CD4-positive, alpha-beta T cell treated with Interferon gamma for 1 hour (primary cell): ENCODE results near the gene GPR35.
A peak's percentile ranks its signal among the peaks of the same experiment; 100 is the strongest.
"Not testable (repeated sequence)": the region's sequence is repeated elsewhere in the genome, so short reads cannot be mapped to it uniquely, and the experiment has no call there.

Source experiments
- DNase-seq: peaks from one replicate; pipeline ENCODE4 v3.0.0-alpha.2; 2020

GPR35 gene

DNA sequence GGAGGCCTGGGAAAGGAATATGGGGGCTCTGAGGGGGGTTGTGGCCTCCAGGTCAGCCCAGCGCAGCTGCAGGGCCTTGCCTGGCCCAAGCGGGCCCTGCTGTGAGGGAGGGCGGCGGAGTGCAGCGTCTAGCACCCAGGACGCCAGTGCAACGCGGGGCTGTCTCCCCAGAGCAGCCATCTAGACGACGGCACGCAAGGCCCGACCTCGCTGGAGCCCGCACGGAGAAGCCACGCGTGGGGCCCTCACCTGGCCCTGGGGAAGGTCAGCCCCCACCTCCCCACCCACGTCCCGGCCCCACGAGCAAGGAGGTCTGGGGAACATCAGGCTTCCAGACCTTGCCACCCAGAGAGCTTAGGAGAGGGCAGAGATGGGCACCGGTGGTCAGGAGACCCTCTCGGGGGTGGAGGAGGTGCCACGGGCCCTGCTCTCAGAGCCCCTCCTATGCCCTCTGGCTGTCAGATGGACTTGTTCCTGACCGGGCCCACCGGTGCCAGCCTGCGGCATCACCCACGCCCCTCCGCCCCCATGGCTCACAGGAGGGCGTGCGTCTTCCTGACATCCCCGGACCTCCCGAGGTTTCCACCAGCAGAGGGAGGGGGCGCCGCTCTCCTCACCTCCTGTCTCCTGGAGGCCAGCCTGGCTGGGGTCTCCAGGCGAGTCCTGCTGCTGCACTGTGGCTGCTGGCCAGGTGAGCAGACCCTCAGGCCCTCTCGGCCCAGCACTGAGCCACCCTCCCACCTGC lies 17.0 kb downstream of the GPR35 start:
- DNase-seq = no peak

DNA sequence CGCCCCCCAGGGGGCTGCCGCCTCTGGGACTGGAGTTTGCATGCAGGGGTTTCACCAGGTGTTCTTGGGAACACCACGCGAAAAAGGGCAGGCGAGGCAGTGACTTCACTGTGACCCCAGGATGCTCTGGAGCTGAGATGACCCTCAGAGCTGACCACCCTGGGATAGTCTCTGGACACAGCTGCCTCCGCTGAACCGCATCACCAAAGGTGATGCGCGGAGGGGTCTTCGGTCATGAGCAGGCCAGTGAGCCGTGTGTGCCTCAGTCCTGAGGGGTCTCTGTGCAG lies 17.5 kb downstream of the GPR35 start:
- no peak for DNase-seq

DNA sequence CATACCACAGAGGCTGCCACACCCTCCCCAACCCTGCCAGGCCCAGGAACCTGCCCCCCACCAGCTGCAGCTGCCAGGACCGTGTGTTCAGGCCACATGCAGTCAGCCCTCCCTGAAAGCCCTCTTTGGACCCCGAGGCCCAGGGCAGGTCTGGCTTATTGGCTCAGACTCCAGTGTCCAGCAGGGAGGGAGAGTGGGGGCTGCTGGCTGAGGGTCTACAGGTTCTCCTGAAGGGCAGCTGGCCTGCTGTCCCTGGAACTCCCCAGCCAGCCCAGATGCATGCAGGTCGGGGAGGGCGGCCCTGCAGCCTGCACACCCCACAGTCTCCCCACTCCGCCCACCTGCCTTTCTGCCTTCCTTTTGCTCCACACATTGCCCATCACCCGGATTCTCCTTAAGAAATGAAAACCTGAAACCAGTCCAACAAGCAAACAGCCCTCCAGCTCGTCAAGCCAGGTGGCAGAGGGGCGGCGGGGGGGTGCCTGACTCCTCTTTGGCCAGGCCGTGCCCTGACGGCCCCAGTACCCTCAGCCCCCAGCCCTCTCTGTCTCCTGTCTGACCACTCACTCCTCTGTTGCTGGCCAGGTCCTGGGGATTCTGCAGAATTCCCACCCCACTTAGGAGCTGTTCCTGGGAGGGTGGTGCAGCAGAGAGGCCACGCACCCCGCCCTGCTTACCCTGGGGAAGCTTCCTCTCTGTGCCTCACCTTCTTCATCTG lies 18.0 kb downstream of the GPR35 start:
- no peak for DNase-seq

DNA sequence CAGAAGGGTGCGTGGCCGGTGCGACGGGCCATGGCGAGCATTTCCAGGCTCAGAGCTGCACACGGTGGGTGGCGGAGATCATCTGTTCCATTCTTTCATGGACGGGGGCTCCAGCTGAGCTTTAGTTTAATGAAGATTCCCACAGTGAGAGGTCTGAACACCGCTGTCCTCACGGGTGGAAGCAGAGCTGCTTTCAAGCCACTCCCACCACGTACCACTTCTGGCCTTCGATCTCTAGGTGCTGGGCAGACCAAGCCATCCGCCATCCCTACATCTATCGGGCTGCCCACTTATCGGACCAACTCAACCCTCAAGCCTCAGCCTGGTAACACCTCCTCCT lies 18.5 kb downstream of the GPR35 start:
- DNase-seq = no peak

DNA sequence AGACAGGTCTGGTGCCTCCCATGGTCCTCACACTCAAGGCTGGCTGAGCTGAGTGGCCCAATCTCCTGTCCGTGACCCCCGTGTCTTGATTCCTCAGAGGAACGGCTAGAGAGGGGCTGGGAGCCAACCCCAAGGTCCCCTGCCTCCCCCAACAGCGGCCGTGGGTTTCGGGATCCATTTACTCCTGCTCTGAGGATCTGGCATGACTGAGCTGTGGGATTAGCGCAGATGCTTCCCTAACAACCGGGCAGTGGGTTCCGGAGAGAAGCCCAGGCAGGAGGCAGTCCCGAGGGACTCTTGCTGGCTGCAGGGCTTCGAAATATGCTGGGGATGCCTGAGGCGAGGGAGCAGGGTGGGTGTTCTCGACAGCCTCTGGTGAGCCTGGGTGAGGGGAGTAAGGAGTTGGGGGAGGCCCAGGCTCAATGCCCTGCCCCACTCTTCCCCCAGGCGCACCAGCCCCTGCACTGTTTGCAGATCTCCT lies 18.9 kb downstream of the GPR35 start:
- DNase-seq = no peak

DNA sequence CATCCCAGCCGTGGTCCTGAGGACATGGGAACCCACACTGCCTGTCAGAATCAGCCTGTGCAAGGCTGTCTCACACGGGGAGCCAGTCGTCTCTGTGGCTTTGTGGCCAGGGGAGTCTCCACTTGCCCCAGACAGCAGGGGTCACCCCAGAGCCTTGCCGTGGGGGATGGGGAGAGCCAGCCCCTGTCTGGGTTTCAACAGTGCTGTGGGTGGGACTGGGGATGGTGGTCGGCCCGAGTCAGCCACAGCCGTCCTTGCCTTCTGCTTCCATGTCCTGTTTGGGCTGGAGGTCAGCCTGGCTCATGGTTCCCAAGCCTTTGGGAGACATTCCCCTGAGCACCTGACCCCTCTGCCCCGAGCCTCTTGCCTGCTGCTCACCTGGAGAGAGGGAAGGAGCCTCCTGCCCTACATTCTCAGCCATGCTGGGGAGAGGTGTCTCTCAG lies 19.6 kb downstream of the GPR35 start:
- no peak for DNase-seq

DNA sequence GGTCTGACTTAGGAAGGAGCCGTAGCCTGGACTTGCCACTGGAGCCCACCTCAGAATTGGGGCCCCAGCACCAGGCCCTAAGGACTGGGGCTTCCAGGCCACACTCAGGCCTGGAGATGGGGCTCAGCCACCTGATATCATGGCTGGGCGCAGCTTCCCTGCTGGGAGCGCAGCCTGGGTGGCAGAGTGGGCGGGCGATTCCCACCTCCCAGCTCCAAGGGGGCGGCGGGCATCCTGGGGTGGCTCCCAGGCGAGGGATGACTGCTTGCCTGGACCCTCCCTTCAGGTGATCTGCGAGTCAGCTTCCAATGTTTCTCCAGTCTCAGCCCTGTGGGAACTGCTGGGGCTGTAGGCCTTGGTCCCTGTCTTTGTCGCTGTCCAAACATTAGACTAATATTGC lies 20.1 kb downstream of the GPR35 start:
- no peak for DNase-seq

DNA sequence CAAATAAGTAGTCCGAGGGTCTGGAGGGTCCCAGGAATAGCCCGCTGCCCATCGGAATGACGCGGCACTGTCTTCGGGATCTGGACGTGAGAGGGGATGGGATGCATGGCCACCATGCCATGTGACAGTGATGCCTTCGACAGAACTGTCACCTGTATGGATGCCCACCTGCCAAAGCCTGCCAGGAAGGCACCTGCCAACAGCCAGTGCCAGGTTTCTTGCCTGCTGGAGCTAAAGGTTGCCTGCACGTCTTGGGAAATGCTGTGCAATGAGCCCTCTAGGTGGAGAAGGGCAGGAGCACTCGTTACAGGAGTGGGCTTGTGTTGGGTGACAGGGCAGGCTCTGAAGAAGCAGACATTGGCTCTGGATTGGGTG lies 20.5 kb downstream of the GPR35 start:
- no peak for DNase-seq

DNA sequence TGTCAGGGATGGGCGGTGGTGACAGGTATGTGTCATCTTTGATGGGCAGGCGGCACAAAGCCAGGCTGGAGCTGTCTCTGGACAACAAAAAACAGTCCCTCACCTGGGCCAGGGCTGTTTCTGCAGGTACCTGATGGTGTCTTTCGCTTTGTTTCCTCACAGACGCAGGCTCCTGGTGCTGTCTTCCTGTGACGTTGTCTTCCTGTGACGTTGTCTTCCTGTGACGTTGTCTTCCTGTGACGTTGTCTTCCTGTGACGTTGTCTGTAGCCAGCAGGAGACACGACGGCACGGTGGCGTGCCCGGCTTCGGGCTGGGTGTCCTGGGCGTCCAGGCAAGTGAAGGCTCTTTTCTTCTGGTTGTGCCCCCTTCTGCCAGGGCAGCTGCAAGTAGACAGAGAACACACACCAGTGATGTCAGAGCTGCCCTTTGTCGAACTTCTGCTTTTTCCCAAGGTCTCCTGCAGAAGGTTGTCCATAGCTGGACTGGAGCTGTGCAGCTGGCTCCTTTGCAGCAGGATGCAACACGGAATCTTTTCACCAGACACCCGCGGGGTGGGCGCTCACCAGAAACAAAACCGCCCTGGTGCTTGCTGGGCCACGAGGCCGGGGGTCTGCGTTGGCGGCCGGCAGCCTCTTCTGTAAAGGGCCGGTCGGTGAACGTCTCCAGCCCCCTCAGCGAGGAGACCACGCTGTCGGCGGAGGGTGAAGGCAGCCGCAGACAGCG lies 21.1 kb downstream of the GPR35 start:
- DNase-seq = peak; percentile 67

DNA sequence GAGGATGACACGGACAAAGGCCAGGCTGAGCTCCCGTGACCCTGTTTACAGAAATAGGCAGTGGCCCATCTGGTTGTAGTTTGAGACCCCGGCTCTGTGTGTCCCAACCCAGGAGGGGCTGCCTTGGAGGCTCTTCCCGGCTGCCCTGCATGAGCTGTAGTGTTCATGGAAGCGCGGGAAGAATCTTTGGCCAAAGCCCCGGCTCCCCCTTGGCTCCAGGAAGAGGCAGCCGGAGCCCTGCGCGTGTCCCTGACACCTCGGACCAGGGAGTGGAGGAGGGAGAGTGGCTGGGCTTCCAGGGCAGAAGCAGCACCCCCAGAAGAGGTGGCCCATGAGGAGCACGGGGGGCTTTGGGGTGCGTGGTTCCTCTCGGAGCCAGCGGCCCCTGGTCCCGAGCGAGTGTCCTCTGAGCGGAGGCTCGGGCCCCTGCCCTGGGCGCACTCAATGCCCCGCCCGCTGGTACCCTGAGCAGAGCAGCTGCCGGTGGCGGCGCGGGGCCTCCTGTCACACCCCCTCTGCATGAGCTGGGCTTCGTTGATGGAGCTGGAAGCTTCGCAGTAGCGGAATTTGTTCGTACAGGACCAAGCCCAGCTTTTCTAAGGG lies 21.7 kb downstream of the GPR35 start:
- no peak for DNase-seq

DNA sequence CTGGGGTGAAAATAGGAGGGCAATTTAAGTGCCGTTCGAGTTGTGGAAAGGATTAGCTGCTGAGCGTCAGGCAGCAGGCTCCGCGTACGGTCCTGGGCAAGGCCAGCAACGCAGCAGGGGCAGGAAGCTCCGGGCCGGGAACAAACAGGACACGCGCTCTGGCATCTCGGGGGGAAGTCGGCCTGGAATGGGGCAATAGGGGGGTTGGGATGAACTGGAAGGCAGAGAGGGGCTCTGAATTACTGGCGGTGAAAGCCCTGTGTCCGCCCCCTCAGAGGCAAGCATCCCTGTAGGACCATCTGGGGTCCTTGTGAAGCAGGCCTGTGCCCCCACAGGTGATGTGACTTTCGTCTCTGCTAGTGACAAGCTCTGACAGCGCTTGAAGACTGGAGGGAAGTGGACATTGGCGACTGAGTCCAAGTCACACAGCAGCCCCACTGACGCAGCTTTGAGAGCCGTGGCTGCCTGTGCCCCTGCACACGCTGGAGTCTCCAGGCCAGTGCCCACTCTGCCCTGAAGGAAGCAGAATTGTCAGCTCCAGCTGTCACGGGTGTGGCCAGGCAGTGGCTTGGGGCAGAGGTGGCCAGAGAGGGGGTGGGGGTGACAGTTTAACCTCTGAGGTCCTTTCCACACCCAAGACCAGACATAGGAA lies 22.3 kb downstream of the GPR35 start:
- no peak for DNase-seq

DNA sequence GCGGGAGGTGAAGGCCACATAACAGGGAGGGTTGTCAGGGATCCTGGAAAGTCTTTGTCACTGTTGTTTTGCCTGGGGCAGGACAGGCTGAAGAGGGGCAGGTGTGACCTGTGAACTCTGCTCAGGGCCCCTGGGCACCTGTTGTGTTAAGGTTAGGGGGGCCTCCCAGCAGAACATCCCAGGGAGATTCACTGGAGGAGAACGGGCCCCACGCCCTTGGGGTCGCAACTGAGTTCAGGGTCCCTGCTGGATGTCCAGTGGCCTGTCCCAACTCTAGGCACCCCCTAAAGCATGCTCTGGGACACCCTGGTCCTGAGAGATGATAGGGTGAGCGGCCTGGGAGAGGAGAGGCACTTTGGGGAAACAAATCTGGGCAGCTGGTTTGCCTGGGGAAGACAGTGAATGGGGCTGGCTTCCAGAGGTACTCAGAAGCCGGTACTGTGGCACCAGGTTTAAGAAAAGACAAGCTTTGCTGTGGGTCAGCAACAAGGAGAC lies 22.9 kb downstream of the GPR35 start:
- DNase-seq = no peak

DNA sequence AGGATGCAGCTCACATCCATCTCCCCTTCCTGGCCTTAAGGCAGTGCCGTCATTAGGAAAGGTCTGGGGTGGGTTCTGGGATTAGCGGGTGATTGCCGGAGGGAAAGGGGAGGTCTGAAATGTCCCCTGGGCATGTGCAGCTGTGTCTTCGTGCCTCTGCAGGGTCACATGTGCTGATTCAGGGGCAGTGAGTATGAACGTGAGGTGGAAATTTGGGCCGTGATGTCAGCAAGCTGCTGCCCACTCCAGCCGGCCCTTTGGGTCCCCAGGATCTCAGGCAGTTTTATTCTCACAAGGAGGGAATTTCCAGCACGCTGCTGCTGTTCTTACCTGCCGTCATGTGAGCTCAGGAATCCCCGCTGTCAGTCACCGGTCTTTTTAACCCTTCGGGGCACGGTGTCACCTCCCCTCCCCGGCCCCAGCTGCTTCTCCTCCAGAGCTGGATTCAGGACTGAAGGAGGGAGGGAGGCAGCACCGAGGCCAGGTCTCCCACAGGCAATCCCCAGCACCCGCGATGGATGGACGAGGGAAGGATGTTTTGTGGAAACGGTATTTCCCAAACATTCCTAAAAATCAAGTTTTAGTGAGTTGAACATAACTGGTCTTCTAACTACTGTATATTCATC lies 23.5 kb downstream of the GPR35 start:
- no peak for DNase-seq

DNA sequence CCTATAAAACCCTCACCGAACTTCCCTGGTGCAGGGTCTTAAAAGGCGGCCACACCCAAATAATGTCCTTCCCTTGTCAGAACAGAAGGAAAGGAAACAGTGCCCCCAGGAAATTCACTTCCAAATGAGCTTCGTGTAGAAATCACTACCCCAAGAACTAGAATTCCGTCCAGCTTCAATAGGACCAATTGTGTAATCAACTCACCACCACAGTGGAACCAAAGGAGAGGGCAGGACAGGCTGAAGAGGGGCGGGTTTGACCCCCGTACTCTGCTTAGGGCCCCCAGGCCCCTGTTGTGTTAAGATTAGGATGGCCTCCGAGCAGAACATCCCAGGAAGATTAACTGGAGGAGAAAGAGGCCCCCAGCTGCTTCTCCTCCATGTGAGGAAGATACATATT lies 24.1 kb downstream of the GPR35 start:
- no peak for DNase-seq

DNA sequence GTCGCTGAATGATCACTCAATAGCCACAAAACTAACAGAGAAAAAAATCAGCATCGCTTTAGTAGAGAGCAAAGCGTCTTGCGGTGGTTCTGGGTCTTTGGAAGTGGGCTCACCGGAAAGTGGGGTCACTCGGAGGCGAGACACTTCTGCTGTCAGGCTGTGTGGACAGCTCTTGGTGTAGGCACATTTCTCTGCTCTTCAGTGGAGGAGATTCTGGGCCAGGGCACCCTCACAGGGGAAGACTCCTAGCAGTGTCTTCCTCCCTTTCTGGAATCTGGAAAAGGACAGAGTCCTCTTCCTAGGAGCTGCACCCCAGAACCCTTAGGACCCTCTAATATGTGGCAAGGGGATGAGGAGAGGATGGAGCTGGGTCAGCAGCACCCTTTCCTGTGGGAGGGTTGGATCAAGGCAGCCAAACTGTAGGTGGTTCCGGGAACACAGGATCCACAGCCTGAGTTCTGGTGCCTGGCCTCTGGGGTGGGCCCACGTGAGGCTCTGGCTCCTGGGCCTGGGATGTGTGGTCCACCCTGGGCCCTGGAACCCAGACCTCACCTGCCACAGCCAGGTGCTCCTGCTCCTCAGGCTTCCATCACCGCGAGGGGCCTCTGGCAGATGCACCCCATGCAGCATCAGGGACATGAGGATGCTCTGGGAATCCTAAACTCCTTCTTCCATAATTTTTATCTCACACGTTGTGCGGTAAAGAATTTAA lies 25.1 kb downstream of the GPR35 start:
- no peak for DNase-seq

DNA sequence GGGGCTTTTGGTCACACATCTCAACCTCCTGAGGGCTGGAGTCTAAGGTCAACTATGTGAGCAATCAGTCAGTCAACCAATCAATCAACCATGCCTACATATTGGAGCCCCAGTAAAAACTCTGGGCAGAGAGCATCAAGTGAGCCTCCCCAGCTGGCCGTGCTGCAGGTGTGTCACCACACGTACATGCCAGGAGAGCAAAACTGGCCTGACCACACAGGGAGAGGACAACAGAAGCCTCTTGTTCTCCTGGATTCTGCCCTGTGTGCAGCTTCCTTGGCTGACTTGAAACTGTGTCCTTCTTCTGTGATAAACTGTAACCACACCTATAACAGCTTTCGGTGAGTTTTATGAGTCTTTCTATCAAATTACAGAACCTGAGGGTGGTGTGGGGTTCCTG lies 25.9 kb downstream of the GPR35 start:
- DNase-seq = no peak

DNA sequence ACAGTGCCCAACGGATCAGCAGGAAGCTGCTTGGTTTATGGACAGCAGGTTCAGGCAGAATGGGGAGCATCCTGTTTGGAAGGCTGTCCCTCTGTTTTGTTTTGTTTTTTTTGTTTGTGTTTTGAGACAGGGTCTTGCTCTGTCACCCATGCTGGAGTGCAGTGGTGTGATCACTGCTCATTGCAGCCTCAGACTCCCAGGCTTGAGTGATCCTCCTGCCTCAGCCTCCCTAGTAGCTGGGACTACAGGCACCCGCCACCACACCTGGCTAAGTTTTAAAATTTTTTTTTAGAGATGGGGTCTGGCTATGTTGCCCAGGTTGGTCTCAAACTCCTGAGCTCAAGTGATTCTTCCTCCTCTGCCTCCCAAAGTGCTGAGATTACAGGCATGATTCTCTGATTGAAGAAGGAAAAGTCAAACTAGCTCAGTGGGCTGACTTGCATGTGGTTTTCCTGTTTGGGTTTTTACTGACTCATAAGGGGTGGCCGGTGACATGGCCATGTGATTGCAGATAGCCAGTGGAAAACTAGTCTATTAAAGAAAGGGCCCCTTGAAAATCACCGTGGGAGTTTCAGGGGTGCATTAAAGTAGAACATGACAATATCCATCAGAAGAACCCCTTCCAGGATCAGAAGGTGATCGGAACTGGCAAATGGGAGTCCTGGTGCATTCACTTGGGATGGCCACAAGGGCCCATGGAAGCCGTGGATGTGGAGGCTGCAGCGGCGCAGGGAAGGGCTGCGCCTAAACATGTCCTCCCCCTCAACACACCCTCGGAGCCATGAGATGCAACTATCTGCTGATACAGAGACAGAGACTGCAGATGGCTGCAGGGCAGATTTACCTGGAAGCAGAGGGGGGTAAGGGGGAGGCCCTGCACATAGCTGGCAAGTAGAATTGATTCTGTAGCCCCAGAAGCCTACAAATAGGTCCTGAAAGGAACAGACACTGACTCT lies 30.9 kb downstream of the GPR35 start:
- peak; percentile 14 for DNase-seq

DNA sequence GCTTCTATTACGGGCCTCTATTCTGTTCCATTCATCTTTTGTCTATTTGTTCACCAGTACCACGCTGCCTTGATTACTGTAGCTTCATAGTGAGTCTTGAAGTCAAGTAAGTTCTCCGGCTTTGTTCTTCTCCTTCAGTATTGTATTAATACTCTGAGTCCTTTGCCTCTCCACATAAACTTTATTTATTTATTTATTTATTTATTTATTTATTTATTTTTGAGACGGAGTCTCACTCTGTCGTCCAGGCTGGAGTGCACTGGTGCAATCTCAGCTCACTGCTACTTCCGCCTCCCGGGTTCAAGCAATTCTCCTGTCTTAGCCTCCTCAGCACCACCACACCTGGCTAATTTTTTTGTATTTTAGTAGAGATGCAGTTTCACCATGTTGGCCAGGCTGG lies 34.6 kb downstream of the GPR35 start:
- not testable (repeated sequence) for DNase-seq

DNA sequence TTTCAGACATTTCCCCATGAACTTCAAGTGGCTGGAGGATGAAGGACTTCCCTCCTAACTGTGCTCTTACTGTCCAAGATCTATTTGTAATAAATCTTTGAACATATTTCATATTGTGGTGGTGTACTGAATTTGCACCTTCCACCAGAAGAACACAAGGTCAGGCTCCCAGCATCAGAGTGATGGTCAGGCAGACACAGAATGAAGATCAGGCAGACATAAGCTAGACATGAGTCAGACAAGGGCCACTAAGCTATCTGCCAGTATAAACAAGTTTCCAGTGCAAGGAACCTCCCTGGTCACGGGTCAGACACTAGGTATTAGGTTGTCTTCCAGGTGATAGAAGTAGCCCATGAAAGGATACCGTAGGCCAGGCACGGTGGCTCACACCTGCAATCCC lies 37.4 kb downstream of the GPR35 start:
- no peak for DNase-seq

DNA sequence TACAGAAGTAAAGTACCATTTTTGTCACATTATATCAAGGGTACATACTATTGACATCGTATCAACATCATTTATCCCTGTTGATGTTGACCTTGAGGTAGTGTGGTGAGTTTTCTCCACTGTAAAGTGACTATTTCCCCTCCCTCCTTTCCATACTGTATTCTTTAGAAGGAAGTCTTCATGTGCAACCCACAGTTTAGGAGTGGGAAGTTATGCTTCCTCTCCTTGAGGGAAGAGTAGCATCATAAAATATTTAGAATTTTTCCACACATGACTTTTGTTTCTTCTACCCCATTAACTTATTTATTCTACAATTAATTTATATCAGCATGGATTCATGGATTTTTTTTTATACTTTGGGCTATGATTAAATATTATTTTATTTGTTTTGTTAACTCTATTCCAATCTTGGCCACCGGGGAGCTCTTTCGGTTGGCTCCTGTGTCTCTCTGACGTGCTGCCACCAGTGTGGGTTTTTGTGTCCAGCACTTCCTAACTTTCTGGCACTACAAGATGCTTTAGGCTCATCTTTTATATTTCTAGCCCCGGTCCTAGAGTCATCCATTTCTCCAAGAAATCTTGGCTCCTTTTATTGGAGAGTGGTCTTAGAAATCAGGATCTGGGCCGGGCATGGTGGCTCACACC lies 38.4 kb downstream of the GPR35 start:
- DNase-seq = no peak
